Esophagus muscularis mucosa (tissue), 4 donors: Measurements from ENCODE around the gene ZNF217. TPM values are rescaled to one million over a fixed set of nuclear protein-coding genes. Genes with fewer than 3 reads are reported as not detected.
"Not testable (repeated sequence)": the region's sequence is repeated elsewhere in the genome, so short reads cannot be mapped to it uniquely, and the experiment has no call there.

ENCODE experiments used
- DNase-seq: peaks from one replicate; pipeline ENCODE4 v3.0.0-alpha.2; 2017; ENCODE audit errors: extremely low spot score
- H3K27ac ChIP-seq, 4 donors: fragments of 200-600 bp; sonication (generic); replicated peaks in 1 of 4; 1 replicate in 3 of 4; 2 replicates in 1 of 4; pipeline ENCODE4 v1.5.1; 2016 to 2019; ENCODE audit warnings: mild to moderate bottlenecking in 1 of 4
- H3K27me3 ChIP-seq, 4 donors: fragments of 200-600 bp; sonication (generic); one replicate each; pipeline versions ENCODE4 v1.5.1 to v1.6.0; 2016 to 2019
- H3K36me3 ChIP-seq, 4 donors: fragments of 200-600 bp; sonication (generic); one replicate each; pipeline ENCODE4 v1.5.1; 2016 to 2019
- H3K4me1 ChIP-seq, 4 donors: fragments of 200-600 bp; sonication (generic); one replicate each; pipeline ENCODE4 v1.5.1; 2016 to 2019
- H3K4me3 ChIP-seq, 4 donors: fragments of 200-600 bp; sonication (generic); 1 replicate in 2 of 4; 2 replicates in 2 of 4; pipeline ENCODE4 v1.5.1; 2016 to 2019; ENCODE audit warnings: mild to moderate bottlenecking in 4 of 4, moderate library complexity in 1 of 4
- H3K9me3 ChIP-seq, 4 donors: fragments of 200-600 bp; sonication (generic); 1 replicate in 3 of 4; 2 replicates in 1 of 4; pipeline ENCODE4 v1.5.1; 2016 to 2019
- CTCF ChIP-seq, 3 experiments: fragments of 200-600 bp in 2 of 3; fragments of 450-650 bp in 1 of 3; sonication (generic) in 2 of 3; IDR thresholded peaks; one replicate each; pipeline ENCODE4 v1.5.1; 2017 to 2019; ENCODE audit warnings: antibody characterized with exemption in 3 of 3, mild to moderate bottlenecking in 2 of 3, moderate library complexity in 1 of 3
- EP300 ChIP-seq: sonication (generic); formaldehyde crosslinking; IDR thresholded peaks from one replicate; pipeline ENCODE4 v1.6.1; 2017; ENCODE audit warnings: antibody characterized with exemption
- POLR2A ChIP-seq: fragments of 450-650 bp; IDR thresholded peaks from one replicate; pipeline ENCODE4 v1.6.1; 2017; ENCODE audit warnings: antibody characterized with exemption, moderate library complexity, mild to moderate bottlenecking, low read depth
- POLR2AphosphoS5 ChIP-seq, 2 donors: sonication (generic); formaldehyde crosslinking; IDR thresholded peaks; one replicate each; pipeline ENCODE4 v1.6.1; 2017; ENCODE audit warnings: antibody characterized with exemption in 2 of 2
- WGBS: methylation state at CpG from one replicate; pipeline ENCODE4 v1.1.5; 2018; 5-methylcytosine and 5-hydroxymethylcytosine counted together
- intact Hi-C: fragments of 100-400 bp; cut with DNase I; formaldehyde crosslinking; loops from one replicate; pipeline ENCODE4 v1.15.1; 2023
- total RNA-seq, 4 donors: library from RNA; depleted of rRNA; stranded (reverse); fragments of >200 nt; gene quantifications; one replicate each; pipeline versions ENCODE4 v1.1.0 to v1.2.1, GENCODE V29; 2016

The ZNF217 gene
- total RNA-seq, 4 donors from 2014 or later = 15.4 to 27.3 (median 18.6) TPM

GRCh38 chr20:53534037-53534436, 59.6 kb downstream of the ZNF217 start:
- Histone ChIP-seq H3K36me3 (no peaks in the 10 kb centered on the region), H3K4me3 (no peak overlapping the region), H3K27ac (no peak overlapping the region), H3K4me1 (no peaks in the 10 kb centered on the region), H3K9me3 (no peaks in the 10 kb centered on the region), H3K27me3 (peaks cover 0 to 5% (median 0%) of the 10 kb centered on the region in 4 donors)
- DNase-seq = no peak
- WGBS = 80% methylated on average over 7 of the region's 7 CpGs
- intact Hi-C loops = no loop called here
- no peak for TF ChIP-seq POLR2A
- no peak for TF ChIP-seq POLR2AphosphoS5 (IDR thresholded peaks at IDR 0.05)
- no peak for TF ChIP-seq EP300
- no peak for TF ChIP-seq CTCF (IDR thresholded peaks at IDR 0.05)

GRCh38 chr20:53533500-53533899, 60.1 kb downstream of the ZNF217 start:
- Histone ChIP-seq H3K27me3 (peaks cover 0 to 5% (median 0%) of the 10 kb centered on the region in 4 donors), H3K4me1 (no peaks in the 10 kb centered on the region), H3K9me3 (no peaks in the 10 kb centered on the region), H3K27ac (no peak overlapping the region), H3K36me3 (no peaks in the 10 kb centered on the region), H3K4me3 (no peak overlapping the region)
- 96% methylated on average over 1 of the region's 1 CpG for WGBS
- DNase-seq = no peak
- intact Hi-C loops = no loop called here
- no peak for TF ChIP-seq POLR2A
- no peak for TF ChIP-seq POLR2AphosphoS5 (IDR thresholded peaks at IDR 0.05)
- no peak for TF ChIP-seq EP300
- TF ChIP-seq CTCF (IDR thresholded peaks at IDR 0.05) = no peak

GRCh38 chr20:53532654-53533312, 60.9 kb downstream of the ZNF217 start:
- H3K27me3 ChIP-seq, H3K36me3 ChIP-seq, H3K4me3 ChIP-seq, H3K4me1 ChIP-seq, H3K9me3 ChIP-seq, intact Hi-C loops, DNase-seq, H3K27ac ChIP-seq: not testable (repeated sequence)
- WGBS = 67% methylated on average over 6 of the region's 6 CpGs

- H3K4me3 ChIP-seq = no peak overlapping the region
- intact Hi-C loops = no loop called here
- H3K4me1 ChIP-seq = no peaks in the 10 kb centered on the region
- WGBS = 74% methylated on average over 2 of the region's 2 CpGs
- no peak for DNase-seq
- no peaks in the 10 kb centered on the region for H3K9me3 ChIP-seq
- TF ChIP-seq CTCF (IDR thresholded peaks at IDR 0.05) = no peak
- no peaks in the 10 kb centered on the region for H3K36me3 ChIP-seq
- no peak overlapping the region for H3K27ac ChIP-seq
- peaks cover 0 to 5% (median 0%) of the 10 kb centered on the region in 4 donors for H3K27me3 ChIP-seq
Observed at GRCh38 chr20:53530440-53530839, 63.2 kb downstream of the ZNF217 start.

- DNase-seq = no peak
Observed at GRCh38 chr20:53529658-53530057, 64.0 kb downstream of the ZNF217 start.

More at GRCh38 chr20:53529658-53530057, 64.0 kb downstream of the ZNF217 start:
- Histone ChIP-seq H3K27me3 (peaks cover 0 to 5% (median 0%) of the 10 kb centered on the region in 4 donors), H3K4me3 (no peak overlapping the region), H3K4me1 (no peaks in the 10 kb centered on the region), H3K27ac (no peak overlapping the region), H3K36me3 (no peaks in the 10 kb centered on the region), H3K9me3 (no peaks in the 10 kb centered on the region)
- intact Hi-C loops = no loop called here
- TF ChIP-seq EP300 (no peak), POLR2AphosphoS5 (IDR thresholded peaks at IDR 0.05) (no peak), CTCF (IDR thresholded peaks at IDR 0.05) (no peak), POLR2A (no peak)
- 87% methylated on average over 5 of the region's 5 CpGs for WGBS
